Ectodermal cell (in vitro differentiated cells): ENCODE results near the gene CACNA1H.

Experiments used
- H3K27ac ChIP-seq: 2 replicates; pipeline ENCODE4 v1.7.0; 2013; ENCODE audit warnings: mild to moderate bottlenecking, low read depth, low read length; ENCODE audit not compliant: insufficient read depth, poor library complexity, severe bottlenecking
- H3K27me3 ChIP-seq: 2 replicates; pipeline ENCODE4 v1.7.0; 2013; ENCODE audit warnings: mild to moderate bottlenecking, low read length; ENCODE audit not compliant: insufficient read depth, control insufficient read depth, poor library complexity, severe bottlenecking
- H3K36me3 ChIP-seq: one replicate; pipeline ENCODE4 v1.7.0; 2013; ENCODE audit warnings: low read length; ENCODE audit not compliant: control insufficient read depth, insufficient read depth
- H3K4me1 ChIP-seq: one replicate; pipeline ENCODE4 v1.7.0; 2013; ENCODE audit warnings: low read length; ENCODE audit not compliant: control insufficient read depth, insufficient read depth
- H3K4me3 ChIP-seq: 2 replicates; pipeline ENCODE4 v1.7.0; 2013; ENCODE audit warnings: low read depth, low read length, control low read depth; ENCODE audit not compliant: insufficient read depth
- H3K9me3 ChIP-seq: 2 replicates; pipeline ENCODE4 v1.7.0; 2013; ENCODE audit warnings: mild to moderate bottlenecking, low read length, moderate library complexity; ENCODE audit not compliant: control insufficient read depth
- WGBS, 2 experiments: methylation state at CpG; one replicate each; pipeline ENCODE4 v1.1.7; 2013; ENCODE audit warnings: missing lambda C conversion rate in 2 of 2; 5-methylcytosine and 5-hydroxymethylcytosine counted together

The CACNA1H gene

GRCh38 chr16:1259760-1260068 is 106.8 kb downstream of the CACNA1H start:
- no peak overlapping the region for H3K4me3 ChIP-seq
- WGBS, 2 experiments, result 59% methylated on average over 11 of the region's 11 CpGs
- H3K4me1 ChIP-seq, result peaks cover 5% of the 10 kb centered on the region
- H3K36me3 ChIP-seq, result no peaks in the 10 kb centered on the region
- H3K27me3 ChIP-seq, result peaks cover 44% of the 10 kb centered on the region
- no peak overlapping the region for H3K27ac ChIP-seq
- no peaks in the 10 kb centered on the region for H3K9me3 ChIP-seq

- H3K27ac ChIP-seq, result no peak overlapping the region
- peaks cover 5% of the 10 kb centered on the region for H3K4me1 ChIP-seq
- no peaks in the 10 kb centered on the region for H3K9me3 ChIP-seq
- 87 to 88% methylated on average over 36 of the region's 36 CpGs for WGBS, 2 experiments
- H3K36me3 ChIP-seq, result no peaks in the 10 kb centered on the region
- no peak overlapping the region for H3K4me3 ChIP-seq
- H3K27me3 ChIP-seq, result peaks cover 44% of the 10 kb centered on the region
Measured at GRCh38 chr16:1260101-1260680, 107.3 kb downstream of the CACNA1H start.

GRCh38 chr16:1261131-1261892 is 108.4 kb downstream of the CACNA1H start:
- no peaks in the 10 kb centered on the region for H3K36me3 ChIP-seq
- no peak overlapping the region for H3K27ac ChIP-seq
- peaks cover 47% of the 10 kb centered on the region for H3K27me3 ChIP-seq
- H3K4me1 ChIP-seq, result peaks cover 5% of the 10 kb centered on the region
- no peak overlapping the region for H3K4me3 ChIP-seq
- H3K9me3 ChIP-seq, result no peaks in the 10 kb centered on the region
- WGBS, 2 experiments, result 49 to 50% methylated on average over 47 of the region's 47 CpGs

DNA sequence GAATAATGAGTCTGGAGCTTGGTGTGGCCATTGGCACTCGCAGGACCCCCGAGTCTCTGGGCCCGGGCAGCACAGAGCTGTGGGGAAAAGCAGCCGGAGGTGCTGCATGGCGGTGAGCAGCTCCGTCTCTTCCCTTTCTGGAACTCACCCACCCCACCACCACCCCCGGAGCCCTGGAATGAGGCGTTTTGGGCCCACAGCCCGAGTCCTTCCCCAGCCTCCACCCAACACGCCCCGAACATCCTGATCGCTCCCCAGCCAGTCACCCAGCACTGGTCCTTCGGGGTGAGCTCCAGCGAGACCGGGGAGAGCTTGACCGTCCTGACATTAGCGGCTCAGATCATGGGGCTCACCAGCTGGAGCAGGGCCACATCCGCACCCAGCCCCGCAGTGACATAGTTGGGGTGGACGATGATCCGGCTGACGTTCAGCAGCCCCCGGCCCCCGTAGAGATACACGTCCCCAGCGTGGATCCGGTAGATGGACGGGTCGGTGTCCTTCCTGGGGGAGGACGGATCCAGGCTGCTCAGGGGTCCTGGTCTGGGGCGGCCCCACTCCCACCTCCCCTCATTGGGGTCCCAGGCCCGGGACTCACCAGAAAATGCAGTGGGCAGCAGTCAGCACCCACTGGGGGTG is 109.4 kb downstream of the CACNA1H start:
- H3K9me3 ChIP-seq, result no peaks in the 10 kb centered on the region
- H3K36me3 ChIP-seq, result no peaks in the 10 kb centered on the region
- peaks cover 5% of the 10 kb centered on the region for H3K4me1 ChIP-seq
- 92 to 94% methylated on average over 32 of the region's 32 CpGs for WGBS, 2 experiments
- peaks cover 47% of the 10 kb centered on the region for H3K27me3 ChIP-seq
- no peak overlapping the region for H3K27ac ChIP-seq
- H3K4me3 ChIP-seq, result no peak overlapping the region

DNA sequence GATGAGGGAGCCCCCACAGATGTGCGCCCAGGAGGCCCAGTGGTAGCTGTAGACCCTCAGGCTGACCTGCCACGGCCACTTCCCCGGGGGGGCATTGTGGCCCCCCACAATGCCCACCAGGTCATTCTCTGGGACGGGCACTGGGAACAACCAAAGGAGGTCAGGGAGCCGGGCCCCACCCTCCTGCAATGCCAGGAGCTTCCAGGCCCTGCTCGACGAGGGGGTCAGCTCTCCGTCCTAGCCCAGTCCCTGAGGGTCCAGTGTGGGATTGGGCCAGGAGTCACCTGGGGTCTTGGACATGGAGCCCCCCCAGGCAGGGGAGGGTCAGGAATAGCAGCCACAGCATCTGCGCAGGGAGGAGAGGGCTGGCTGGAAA is 109.9 kb downstream of the CACNA1H start:
- Histone ChIP-seq H3K4me1 (peaks cover 5% of the 10 kb centered on the region), H3K4me3 (no peak overlapping the region), H3K27ac (no peak overlapping the region), H3K27me3 (peaks cover 47% of the 10 kb centered on the region), H3K36me3 (no peaks in the 10 kb centered on the region), H3K9me3 (no peaks in the 10 kb centered on the region)
- WGBS, 2 experiments, result 93 to 94% methylated on average over 9 of the region's 9 CpGs

DNA sequence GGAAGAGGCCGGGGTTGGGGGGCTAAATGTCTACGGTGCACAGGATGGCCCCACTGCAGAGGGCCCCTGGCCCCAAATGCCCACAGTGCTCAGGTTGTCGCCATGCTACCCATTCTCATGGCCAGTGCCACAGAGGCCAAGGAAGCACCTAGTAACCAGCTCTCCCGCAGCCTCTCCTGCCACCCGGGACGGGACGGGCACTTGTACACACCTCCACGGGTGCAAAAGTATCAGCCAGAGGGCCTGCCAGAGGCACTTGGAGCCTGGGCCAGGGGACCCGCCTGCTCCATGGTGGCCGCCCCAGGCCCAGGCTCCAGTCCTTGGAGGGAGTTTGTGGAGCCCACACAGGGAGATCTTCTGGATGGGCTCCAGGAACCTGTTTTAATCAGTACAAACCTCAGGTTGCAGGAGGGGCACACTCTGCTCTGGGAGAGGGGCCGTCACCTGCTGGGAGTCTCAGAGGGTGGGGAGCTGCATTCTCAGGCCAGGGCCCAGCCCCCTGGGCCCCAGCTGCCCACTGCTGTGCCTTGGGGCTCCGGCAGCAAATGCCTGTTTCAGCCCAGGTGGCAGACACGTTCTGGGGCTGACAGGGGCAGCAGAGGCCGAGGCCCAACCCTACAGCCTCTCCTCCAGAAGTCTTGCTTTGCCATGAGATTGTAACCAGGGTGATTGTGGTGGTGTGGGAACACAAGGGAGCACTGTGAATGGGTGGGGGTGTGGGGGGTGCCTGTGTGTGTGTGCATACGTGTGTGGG is 110.9 kb downstream of the CACNA1H start:
- Histone ChIP-seq H3K9me3 (no peaks in the 10 kb centered on the region), H3K27me3 (peaks cover 45% of the 10 kb centered on the region), H3K36me3 (no peaks in the 10 kb centered on the region), H3K4me3 (no peak overlapping the region), H3K27ac (no peak overlapping the region), H3K4me1 (peaks cover 4% of the 10 kb centered on the region)
- 87 to 90% methylated on average over 15 of the region's 15 CpGs for WGBS, 2 experiments

- H3K27me3 ChIP-seq, result peaks cover 38% of the 10 kb centered on the region
- no peaks in the 10 kb centered on the region for H3K36me3 ChIP-seq
- no peak overlapping the region for H3K27ac ChIP-seq
- 95 to 96% methylated on average over 16 of the region's 16 CpGs for WGBS, 2 experiments
- no peaks in the 10 kb centered on the region for H3K9me3 ChIP-seq
- H3K4me3 ChIP-seq, result no peak overlapping the region
- no peaks in the 10 kb centered on the region for H3K4me1 ChIP-seq
Measured at GRCh38 chr16:1264345-1265089, 111.6 kb downstream of the CACNA1H start.

- 89 to 91% methylated on average over 13 of the region's 13 CpGs for WGBS, 2 experiments
- Histone ChIP-seq H3K9me3 (no peaks in the 10 kb centered on the region), H3K4me1 (no peaks in the 10 kb centered on the region), H3K4me3 (no peak overlapping the region), H3K36me3 (no peaks in the 10 kb centered on the region), H3K27ac (no peak overlapping the region), H3K27me3 (peaks cover 31% of the 10 kb centered on the region)
Measured at GRCh38 chr16:1265090-1265630, 112.3 kb downstream of the CACNA1H start.

- Histone ChIP-seq H3K4me3 (no peak overlapping the region), H3K27me3 (peaks cover 24% of the 10 kb centered on the region), H3K27ac (no peak overlapping the region), H3K36me3 (no peaks in the 10 kb centered on the region), H3K4me1 (no peaks in the 10 kb centered on the region), H3K9me3 (no peaks in the 10 kb centered on the region)
- WGBS, 2 experiments, result 91 to 92% methylated on average over 19 of the region's 19 CpGs
Measured at GRCh38 chr16:1265826-1266225, 112.9 kb downstream of the CACNA1H start.
